HepG2 (cell line): Measurements from ENCODE around the gene SLC35F4. TPM values are rescaled to one million over a fixed set of nuclear protein-coding genes. Genes with fewer than 3 reads are reported as not detected.

Experiments used
- ATAC-seq: fragments of 200-7000 bp; cut with Tn5 transposase; 3 replicates; pipeline ENCODE4 v1.9.1; 2020; ENCODE audit warnings: mild to moderate bottlenecking, moderate library complexity
- BruUV-seq: library from RNA; stranded (reverse); fragments of 400-500 nt; replicated peaks from 2 replicates; lab custom pipeline; 2021; lab: Mats Ljungman, UMichigan
- CTCF ChIA-PET: fragments of 300-600 bp; formaldehyde crosslinking; extraction: SDS; loops from one replicate; lab custom pipeline; 2021; ENCODE audit warnings: low total read pairs, inconsistent platforms, low intra/inter-chr PET ratio; lab: Yijun Ruan, JAX
- POLR2A ChIA-PET: fragments of 350-600 bp; sonication (Branson Sonifier 250); formaldehyde crosslinking; loops from one replicate; lab custom pipeline; 2020; ENCODE audit warnings: antibody characterized with exemption, inconsistent platforms; lab: Yijun Ruan, JAX
- DNase-seq: peaks from one replicate; pipeline ENCODE4 v3.0.0-alpha.2; 2015; ENCODE audit warnings: low spot score
- FAIRE-seq: peaks from 3 replicates; lab custom pipeline; 2011; peaks lifted over from hg19 to GRCh38; lab: Jason Lieb, UNC
- H2AFZ ChIP-seq: one replicate; pipeline ENCODE4 v1.6.1; 2011; ENCODE audit warnings: low read length, inconsistent platforms
- H3K27ac ChIP-seq: fragments of 300-600 bp; 3 replicates; pipeline ENCODE4 v1.8.0; 2011; ENCODE audit warnings: mixed run types, mild to moderate bottlenecking, mixed read lengths, low read length, inconsistent platforms; ENCODE audit not compliant: insufficient read depth; ENCODE audit errors: extremely low read length
- H3K27me3 ChIP-seq, 2 experiments: fragments of 200-600 bp in 1 of 2; 2 replicates in 1 of 2; 3 replicates in 1 of 2; pipeline versions ENCODE4 v1.6.0 to v1.8.0; 2011; ENCODE audit warnings: low read length in 2 of 2, mild to moderate bottlenecking in 2 of 2, moderate library complexity in 2 of 2, inconsistent platforms in 1 of 2; ENCODE audit not compliant: insufficient read depth in 2 of 2, control insufficient read depth in 1 of 2
- H3K36me3 ChIP-seq, 2 experiments: fragments of 200-600 bp in 1 of 2; replicated peaks in 1 of 2; 2 replicates in 1 of 2; 3 replicates in 1 of 2; pipeline versions ENCODE4 v1.5.1 to v1.8.0; 2011; ENCODE audit warnings: low read length in 2 of 2, inconsistent platforms in 1 of 2; ENCODE audit not compliant: insufficient read depth in 2 of 2, control insufficient read depth in 1 of 2
- H3K4me1 ChIP-seq: 2 replicates; pipeline ENCODE4 v1.5.1; 2012; ENCODE audit warnings: low read length, inconsistent platforms; ENCODE audit not compliant: insufficient read depth
- H3K4me2 ChIP-seq: 2 replicates; pipeline ENCODE4 v1.6.0; 2011; ENCODE audit warnings: low read depth, low read length, inconsistent platforms
- H3K4me3 ChIP-seq, 3 experiments: fragments of 200-600 bp in 1 of 3; sonication (generic), shearing (Covaris generic) in 1 of 3; replicated peaks in 1 of 3; 2 replicates each; pipeline ENCODE4 v1.5.1; 2011 to 2016; ENCODE audit warnings: low read length in 3 of 3, inconsistent platforms in 2 of 3, low read depth in 2 of 3, mild to moderate bottlenecking in 2 of 3, control low read depth in 1 of 3, mixed read lengths in 1 of 3; ENCODE audit not compliant: insufficient read depth in 1 of 3
- H3K79me2 ChIP-seq: one replicate; pipeline ENCODE4 v1.6.1; 2011; ENCODE audit warnings: low read length, inconsistent platforms; ENCODE audit not compliant: insufficient read depth
- H3K9ac ChIP-seq: 2 replicates; pipeline ENCODE4 v1.6.0; 2011; ENCODE audit warnings: mild to moderate bottlenecking, low read depth, low read length, inconsistent platforms; ENCODE audit not compliant: insufficient read depth
- H3K9me3 ChIP-seq: 2 replicates; pipeline ENCODE4 v1.5.1; 2012; ENCODE audit warnings: mild to moderate bottlenecking, low read length
- H4K20me1 ChIP-seq: 2 replicates; pipeline ENCODE4 v1.6.0; 2011; ENCODE audit warnings: inconsistent platforms, mild to moderate bottlenecking, low read length, moderate library complexity; ENCODE audit not compliant: insufficient read depth
- CEBPB ChIP-seq: IDR thresholded peaks from 2 replicates; pipeline ENCODE4 v1.6.1; 2011; ENCODE audit warnings: low read depth, low read length, improper control_type of control experiment, borderline replicate concordance
- CEBPG ChIP-seq: IDR thresholded peaks from 2 replicates; pipeline ENCODE4 v1.6.1; 2016
- RFX3 ChIP-seq: IDR thresholded peaks from 2 replicates; pipeline ENCODE4 v1.6.1; 2016; ENCODE audit warnings: missing biosample characterization, missing genetic modification reagents
- RORA ChIP-seq: sonication (generic); formaldehyde crosslinking; IDR thresholded peaks from 2 replicates; pipeline ENCODE4 v1.5.0; 2020; ENCODE audit warnings: mild to moderate bottlenecking, missing genetic modification reagents, moderate library complexity
- SRY ChIP-seq: sonication (generic); formaldehyde crosslinking; IDR thresholded peaks from 2 replicates; pipeline ENCODE4 v1.8.0; 2022; ENCODE audit warnings: mild to moderate bottlenecking, missing genetic modification reagents
- ZNF326 ChIP-seq: sonication (generic); formaldehyde crosslinking; IDR thresholded peaks from 2 replicates; pipeline ENCODE4 v1.4.0; 2020; ENCODE audit warnings: missing genetic modification reagents, borderline replicate concordance
- WGBS: methylation state at CpG from one replicate; pipeline ENCODE4 v1.1.6; 2017; ENCODE audit warnings: low lambda C conversion rate; 5-methylcytosine and 5-hydroxymethylcytosine counted together
- in situ Hi-C: cut with HindIII; loops from 2 replicates; pipeline ENCODE4 v1.10.0; 2017; ENCODE audit warnings: low pct_unique_long_range_greater_than_20kb; ENCODE audit not compliant: extremely low pct_ligation_motif_present
- intact Hi-C: fragments of 100-400 bp; cut with micrococcal nuclease; formaldehyde crosslinking; loops from one replicate; pipeline ENCODE4 v1.10.0; 2022; ENCODE audit not compliant: unreplicated experiment
- polyA plus RNA-seq, 8 experiments: library from polyadenylated mRNA; depleted of rRNA in 3 of 8; stranded (reverse) in 7 of 8; unstranded in 1 of 8; fragments of >200 nt; fragmentation: Illumina TruSeq in 4 of 8; extraction: Trizol in 4 of 8; gene quantifications; 2 replicates each; pipeline versions ENCODE4 v1.2.1 to v1.2.3, GENCODE V29; 2011 to 2016; ENCODE audit warnings: low read depth in 4 of 8, missing spikeins in 1 of 8, mixed read lengths in 1 of 8; ENCODE audit not compliant: insufficient read depth in 1 of 8
- total RNA-seq, 5 experiments: library from RNA; depleted of rRNA; stranded (reverse); fragments of >200 nt; fragmentation: Illumina TruSeq; extraction: Trizol; gene quantifications; 2 replicates each; pipeline ENCODE4 v1.2.3, GENCODE V29; 2016; ENCODE audit warnings: low read depth in 1 of 5
- TF ChIP-seq, protein P1 (sequence below): sonication (generic); formaldehyde crosslinking; IDR thresholded peaks from 2 replicates; pipeline ENCODE4 v1.4.0; 2020; ENCODE audit warnings: missing genetic modification reagents
- TF ChIP-seq, protein P2 (sequence below): sonication (generic); formaldehyde crosslinking; IDR thresholded peaks from 2 replicates; pipeline ENCODE4 v1.4.0; 2020; ENCODE audit warnings: mild to moderate bottlenecking, missing genetic modification reagents

SLC35F4 gene
- total and polyA plus RNA-seq, 2 of the 13 experiments (the other 11 are each of a cell fraction or from before 2014, with no cell fraction given): not detected

DNA sequence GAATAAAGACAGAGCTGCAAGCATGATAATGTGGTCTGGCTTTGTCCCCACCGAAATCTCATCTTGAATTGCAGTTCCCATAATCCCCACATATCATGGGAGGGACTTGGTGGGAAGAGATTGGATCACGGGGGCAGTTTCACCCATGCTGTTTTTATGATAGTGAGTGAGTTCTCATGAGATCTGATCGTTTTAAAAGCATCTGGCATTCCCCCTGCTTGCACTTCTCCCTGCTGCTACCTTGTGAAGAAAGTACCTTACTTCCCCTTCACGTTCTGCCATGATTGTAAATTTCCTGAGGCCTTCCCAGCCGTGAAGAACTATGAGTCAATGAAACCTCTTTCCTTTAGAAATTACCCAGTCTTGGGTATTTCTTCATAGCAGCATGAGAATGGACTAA, 158.7 kb downstream of the SLC35F4 start (continued):
- TF ChIP-seq ZNF326 (CRISPR knock-in tag) (no peak), SRY (CRISPR knock-in tag) (no peak)

DNA sequence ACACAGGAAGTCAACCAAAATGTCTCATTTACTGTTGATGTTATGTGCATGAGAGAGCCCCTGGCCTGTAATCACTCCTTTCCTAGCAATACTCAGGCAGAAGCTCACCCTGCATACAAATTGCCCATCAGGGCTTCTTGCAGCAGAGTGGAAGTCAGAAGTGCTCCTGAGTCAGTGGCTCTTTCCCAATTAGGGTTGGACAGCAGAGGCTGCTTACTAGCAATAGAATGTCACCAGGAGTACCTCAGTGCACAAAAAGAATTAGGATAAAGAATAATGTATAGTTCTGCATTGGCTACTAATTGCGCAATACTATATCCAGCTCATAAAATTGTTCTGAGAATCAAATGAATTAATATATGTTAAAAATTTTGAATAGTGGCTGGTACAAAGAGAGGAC, 161.1 kb downstream of the SLC35F4 start:
- no peaks in the 10 kb centered on the region for H3K27me3 ChIP-seq
- TF ChIP-seq RORA (CRISPR knock-in tag) (no peak), CEBPB (peak; percentile 80), CEBPG (CRISPR knock-in tag) (0 out of 2 replicates have a peak, but pooled peaks have one; percentile 12), RFX3 (CRISPR knock-in tag) (no peak)
- TF ChIP-seq, protein P1, sequence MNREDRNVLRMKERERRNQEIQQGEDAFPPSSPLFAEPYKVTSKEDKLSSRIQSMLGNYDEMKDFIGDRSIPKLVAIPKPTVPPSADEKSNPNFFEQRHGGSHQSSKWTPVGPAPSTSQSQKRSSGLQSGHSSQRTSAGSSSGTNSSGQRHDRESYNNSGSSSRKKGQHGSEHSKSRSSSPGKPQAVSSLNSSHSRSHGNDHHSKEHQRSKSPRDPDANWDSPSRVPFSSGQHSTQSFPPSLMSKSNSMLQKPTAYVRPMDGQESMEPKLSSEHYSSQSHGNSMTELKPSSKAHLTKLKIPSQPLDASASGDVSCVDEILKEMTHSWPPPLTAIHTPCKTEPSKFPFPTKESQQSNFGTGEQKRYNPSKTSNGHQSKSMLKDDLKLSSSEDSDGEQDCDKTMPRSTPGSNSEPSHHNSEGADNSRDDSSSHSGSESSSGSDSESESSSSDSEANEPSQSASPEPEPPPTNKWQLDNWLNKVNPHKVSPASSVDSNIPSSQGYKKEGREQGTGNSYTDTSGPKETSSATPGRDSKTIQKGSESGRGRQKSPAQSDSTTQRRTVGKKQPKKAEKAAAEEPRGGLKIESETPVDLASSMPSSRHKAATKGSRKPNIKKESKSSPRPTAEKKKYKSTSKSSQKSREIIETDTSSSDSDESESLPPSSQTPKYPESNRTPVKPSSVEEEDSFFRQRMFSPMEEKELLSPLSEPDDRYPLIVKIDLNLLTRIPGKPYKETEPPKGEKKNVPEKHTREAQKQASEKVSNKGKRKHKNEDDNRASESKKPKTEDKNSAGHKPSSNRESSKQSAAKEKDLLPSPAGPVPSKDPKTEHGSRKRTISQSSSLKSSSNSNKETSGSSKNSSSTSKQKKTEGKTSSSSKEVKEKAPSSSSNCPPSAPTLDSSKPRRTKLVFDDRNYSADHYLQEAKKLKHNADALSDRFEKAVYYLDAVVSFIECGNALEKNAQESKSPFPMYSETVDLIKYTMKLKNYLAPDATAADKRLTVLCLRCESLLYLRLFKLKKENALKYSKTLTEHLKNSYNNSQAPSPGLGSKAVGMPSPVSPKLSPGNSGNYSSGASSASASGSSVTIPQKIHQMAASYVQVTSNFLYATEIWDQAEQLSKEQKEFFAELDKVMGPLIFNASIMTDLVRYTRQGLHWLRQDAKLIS: no peak
- TF ChIP-seq, protein P2, sequence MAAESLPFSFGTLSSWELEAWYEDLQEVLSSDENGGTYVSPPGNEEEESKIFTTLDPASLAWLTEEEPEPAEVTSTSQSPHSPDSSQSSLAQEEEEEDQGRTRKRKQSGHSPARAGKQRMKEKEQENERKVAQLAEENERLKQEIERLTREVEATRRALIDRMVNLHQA (CRISPR knock-in tag): no peak
- no peaks in the 10 kb centered on the region for H4K20me1 ChIP-seq
- no peaks in the 10 kb centered on the region for H3K79me2 ChIP-seq
- ChIA-PET CTCF (no interaction called here), POLR2A (no interaction called here)
- H3K27ac ChIP-seq: no peak overlapping the region
- ATAC-seq (no peak), FAIRE-seq (no peak), DNase-seq (no peak)
- no peaks in the 10 kb centered on the region for H3K36me3 ChIP-seq
- 93% methylated on average over 1 of the region's 1 CpG for WGBS
- intact Hi-C loops: no loop called here
- in situ Hi-C loops: no loop called here
- H3K4me2 ChIP-seq: no peak overlapping the region
- no peaks in the 10 kb centered on the region for H3K4me1 ChIP-seq
- H3K4me3 ChIP-seq: no peak overlapping the region
- peaks cover 29% of the 10 kb centered on the region for H3K9me3 ChIP-seq
- no TSS peak for BruUV-seq
- no peak overlapping the region for H2AFZ ChIP-seq
- no peak overlapping the region for H3K9ac ChIP-seq
